ENCODE measurements around the gene ATF3. TPM values are rescaled to one million over a fixed set of nuclear protein-coding genes. Genes with fewer than 3 reads are reported as not detected.

Gene ATF3
- total and polyA plus RNA-seq, 3 experiments from 2014 or later: 58.8 to 59.0 TPM; not detected in 1

DNA sequence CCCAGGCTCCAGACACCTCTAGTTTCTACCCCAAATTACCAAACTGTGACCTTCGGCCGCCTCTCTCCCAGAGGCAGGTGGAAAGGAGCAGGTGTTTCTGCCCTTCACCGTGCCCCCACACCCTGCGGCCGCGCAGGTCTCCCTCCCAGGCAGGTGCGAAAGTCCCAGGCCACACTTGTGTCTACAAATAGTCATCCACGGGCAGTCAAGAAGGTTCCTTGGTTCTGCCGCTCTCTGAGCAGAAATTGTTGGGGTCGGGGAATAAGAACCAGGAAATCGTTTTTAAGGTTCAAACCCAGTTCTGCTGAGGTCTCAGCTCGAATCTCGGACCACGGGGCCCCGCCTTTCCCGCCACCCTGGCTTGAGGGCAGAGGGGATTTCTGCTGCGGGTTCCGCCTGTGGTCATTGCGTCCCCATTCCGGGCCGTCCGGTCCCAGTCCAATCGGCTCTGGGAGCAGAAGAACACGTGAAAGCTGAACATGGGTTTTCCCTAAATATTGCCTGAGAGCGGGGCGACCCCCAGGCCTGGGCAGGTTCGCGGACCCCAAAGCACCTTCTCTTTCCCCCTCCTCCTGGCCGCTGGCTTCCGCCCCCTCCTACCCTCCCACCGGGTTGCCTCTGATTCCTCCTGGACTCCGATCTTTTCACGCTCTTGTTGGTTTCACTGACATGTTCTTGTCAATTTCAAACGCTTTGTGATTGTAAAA, 1.2 kb upstream of the ATF3 start:
- Histone ChIP-seq H3K4me3 (ENCODE audit: low read length) (peak overlapping the region; percentile 62), H3K4me1 (ENCODE audit: insufficient read depth, low read length) (peaks cover 26% of the 10 kb centered on the region), H3K27me3 (ENCODE audit: insufficient read depth, low read length, poor library complexity, severe bottlenecking) (peaks cover 40% of the 10 kb centered on the region), H3K36me3 (ENCODE audit: insufficient read depth, low read length) (no peaks in the 10 kb centered on the region), H3K27ac (ENCODE audit: low read depth, low read length) (peak overlapping the region; percentile 71), H3K9me3 (ENCODE audit: low read length) (no peaks in the 10 kb centered on the region)
- H3K36me3 Mint-ChIP-seq: peaks cover 0 to 7% (median 2%) of the 10 kb centered on the region in 3 donors
- CTCF ChIA-PET: interaction anchor here (0.6 to 2.1 kb wide), 5 partner anchors 12 to 40 kb away, joined by 3 to 6 read pairs (median 3); no protein-coding TSS in a partner anchor
- POLR2A ChIA-PET: interaction anchor here (1.2 to 2.2 kb wide), 2 partner anchors 10 to 40 kb away, joined by 4 to 16 read pairs; no protein-coding TSS in a partner anchor
- peaks cover 18 to 32% (median 28%) of the 10 kb centered on the region in 3 donors for H3K4me1 Mint-ChIP-seq
- peaks cover 52 to 73% of the 10 kb centered on the region in 2 donors for H3K27me3 Mint-ChIP-seq
- peak overlapping the region; percentile 39 to 88 (median 65) for H3K27ac Mint-ChIP-seq
- no peaks in the 10 kb centered on the region for H3K9me3 Mint-ChIP-seq
- peak overlapping the region; percentile 91 to 100 (median 96) for H3K4me3 Mint-ChIP-seq
- peak in 4 of 5 donors; percentile 18 to 58 (median 30) for DNase-seq

DNA sequence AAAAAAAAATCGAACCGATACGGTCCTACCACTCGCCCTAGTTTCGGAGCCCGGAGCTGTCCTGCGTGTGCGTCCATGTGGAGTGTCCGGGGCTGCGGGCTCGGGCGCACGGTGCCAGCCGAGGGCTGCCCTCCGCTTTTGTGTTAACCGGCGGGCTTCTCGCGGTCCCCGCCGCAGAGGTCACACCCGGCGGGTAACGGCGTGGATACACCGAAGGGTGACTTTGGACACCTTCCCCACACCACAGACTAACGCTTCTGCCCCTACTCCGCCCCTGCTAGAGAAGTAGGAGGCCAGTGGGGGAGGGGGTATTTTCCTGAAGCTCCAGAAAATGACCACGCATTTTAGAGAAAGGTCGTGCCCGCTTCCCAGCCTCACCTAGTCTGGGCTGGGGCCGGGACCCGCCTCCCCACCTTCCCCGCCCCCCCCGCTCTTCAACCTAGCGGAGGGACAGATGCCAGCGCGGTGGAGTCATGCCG, 609 bp upstream of the ATF3 start:
- peaks cover 40% of the 10 kb centered on the region for H3K27me3 ChIP-seq (ENCODE audit: insufficient read depth, low read length, poor library complexity, severe bottlenecking)
- peak in 2 of 5 donors; percentile 9 to 13 for DNase-seq

DNA sequence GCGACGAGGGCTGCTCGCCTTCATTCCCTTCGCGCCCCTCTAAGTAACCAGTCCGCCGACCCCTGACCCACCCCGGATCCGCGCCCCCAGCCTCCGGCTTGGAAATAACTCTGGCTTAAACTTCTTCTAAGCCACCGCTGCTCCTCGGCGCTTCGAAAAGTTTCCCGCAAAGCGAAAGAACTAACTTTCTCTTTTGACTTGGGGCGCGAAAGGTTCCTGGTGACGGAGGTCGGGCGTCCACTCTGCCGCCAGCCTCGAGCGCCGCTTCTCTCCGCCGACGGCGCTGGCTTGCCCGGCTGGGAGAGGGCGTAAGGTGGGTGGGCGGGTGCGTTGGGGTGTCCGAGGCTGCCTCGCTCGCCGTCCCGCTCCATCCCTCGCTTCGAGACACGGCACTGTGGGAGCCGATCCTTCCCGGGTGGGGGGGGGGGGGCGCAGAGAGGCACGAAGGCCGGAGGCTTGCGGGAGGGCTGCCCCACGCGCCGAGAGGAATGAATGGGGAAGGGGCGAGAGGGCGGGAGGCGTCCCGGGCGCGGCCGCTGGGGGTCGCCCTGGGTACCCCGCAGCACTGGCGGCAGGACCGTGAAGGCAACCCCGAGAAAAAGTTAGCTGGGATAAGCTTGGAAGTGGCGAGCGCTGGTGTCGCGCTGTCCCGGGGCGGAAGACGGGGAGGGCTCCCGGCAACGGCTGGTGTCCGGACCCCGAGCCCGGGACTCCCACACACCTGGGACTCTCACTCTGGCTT, 569 bp downstream of the ATF3 start:
- Histone ChIP-seq H3K36me3 (ENCODE audit: insufficient read depth, low read length) (no peaks in the 10 kb centered on the region), H3K27me3 (ENCODE audit: insufficient read depth, low read length, poor library complexity, severe bottlenecking) (peaks cover 40% of the 10 kb centered on the region), H3K4me3 (ENCODE audit: low read length) (peak overlapping the region; percentile 62), H3K4me1 (ENCODE audit: insufficient read depth, low read length) (peaks cover 26% of the 10 kb centered on the region), H3K9me3 (ENCODE audit: low read length) (no peaks in the 10 kb centered on the region), H3K27ac (ENCODE audit: low read depth, low read length) (peak overlapping the region; percentile 71)
- Mint-ChIP-seq H3K36me3 (peaks cover 0 to 7% (median 2%) of the 10 kb centered on the region in 3 donors), H3K4me3 (peak overlapping the region; percentile 91 to 100 (median 96)), H3K27me3 (peaks cover 42 to 57% of the 10 kb centered on the region in 2 donors), H3K9me3 (no peaks in the 10 kb centered on the region), H3K4me1 (peaks cover 18 to 32% (median 28%) of the 10 kb centered on the region in 3 donors), H3K27ac (peak overlapping the region; percentile 70 to 98 (median 92))
- POLR2A ChIA-PET: interaction anchor here (0.6 to 2.2 kb wide), 3 partner anchors 12 to 51 kb away, joined by 5 to 16 read pairs (median 6); no protein-coding TSS in a partner anchor
- CTCF ChIA-PET: interaction anchor here (0.7 to 0.9 kb wide), 2 partner anchors 8 to 27 kb away, joined by 3 read pairs; no protein-coding TSS in a partner anchor
- peak; percentile 17 to 73 (median 46) for DNase-seq

More for the DNA sequence above, 609 bp upstream of the ATF3 start:
- Mint-ChIP-seq H3K4me3 (peak overlapping the region; percentile 91 to 100 (median 96)), H3K27ac (peak overlapping the region in 7 of 8 donors; percentile 41 to 95 (median 80)), H3K4me1 (peaks cover 18 to 32% (median 28%) of the 10 kb centered on the region in 3 donors), H3K9me3 (no peaks in the 10 kb centered on the region), H3K36me3 (peaks cover 0 to 7% (median 2%) of the 10 kb centered on the region in 3 donors), H3K27me3 (peaks cover 46 to 67% of the 10 kb centered on the region in 2 donors)
- peak overlapping the region; percentile 62 for H3K4me3 ChIP-seq (ENCODE audit: low read length)
- ChIA-PET CTCF (interaction anchor here (0.9 to 2.1 kb wide), 5 partner anchors 7 to 41 kb away, joined by 3 to 6 read pairs (median 3); no protein-coding TSS in a partner anchor), POLR2A (interaction anchor here (0.9 to 2.2 kb wide), 3 partner anchors 11 to 50 kb away, joined by 4 to 16 read pairs (median 6); no protein-coding TSS in a partner anchor)
- peak overlapping the region; percentile 71 for H3K27ac ChIP-seq (ENCODE audit: low read depth, low read length)
- peaks cover 26% of the 10 kb centered on the region for H3K4me1 ChIP-seq (ENCODE audit: insufficient read depth, low read length)
- no peaks in the 10 kb centered on the region for H3K36me3 ChIP-seq (ENCODE audit: insufficient read depth, low read length)
- H3K9me3 ChIP-seq (ENCODE audit: low read length): no peaks in the 10 kb centered on the region

DNA sequence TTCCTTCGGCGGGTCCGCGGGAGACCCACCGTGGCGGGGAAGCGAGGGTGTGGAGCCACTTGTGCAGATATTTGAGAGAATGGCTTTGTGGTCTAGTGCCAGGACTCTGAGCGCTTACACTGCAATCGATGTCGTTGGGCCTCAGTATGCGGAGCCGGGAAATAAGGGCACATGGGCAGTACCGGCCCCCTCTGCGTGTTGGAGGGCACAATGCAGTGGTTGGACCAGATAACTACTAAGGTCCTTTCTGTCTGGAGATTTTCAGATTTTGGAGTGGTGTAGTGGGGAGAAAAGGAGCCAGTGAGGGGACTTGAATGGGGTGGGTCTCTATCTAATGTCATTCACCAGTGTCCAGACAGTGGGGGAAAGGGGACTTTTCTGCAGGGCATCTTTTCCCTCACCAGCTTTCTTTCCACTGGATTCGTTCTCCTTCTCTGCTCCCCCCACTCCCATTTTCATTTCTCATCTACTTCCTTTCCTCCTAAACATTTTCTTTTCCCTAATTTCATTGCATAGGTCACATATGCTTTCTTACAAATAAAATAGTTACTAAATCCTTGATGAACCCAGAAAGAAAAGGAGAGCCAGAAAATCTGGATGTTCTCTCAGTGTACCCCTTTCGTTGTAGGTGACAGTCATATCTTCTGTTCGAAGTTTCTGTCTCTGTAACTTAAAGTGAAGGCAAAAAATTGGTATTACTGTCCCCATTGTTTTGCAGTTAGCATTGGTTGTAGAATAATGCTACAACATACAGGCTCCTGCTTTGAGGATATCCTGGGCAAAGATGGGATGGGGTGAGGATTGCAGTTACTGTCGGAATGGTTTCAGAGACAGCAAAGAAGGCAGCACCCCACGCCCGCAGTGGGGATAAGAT, 1.4 kb downstream of the ATF3 start:
- no peaks in the 10 kb centered on the region for H3K9me3 ChIP-seq (ENCODE audit: low read length)
- Mint-ChIP-seq H3K36me3 (peaks cover 0 to 7% (median 2%) of the 10 kb centered on the region in 3 donors), H3K27ac (peak overlapping the region in 7 of 8 donors; percentile 11 to 94 (median 46)), H3K9me3 (no peaks in the 10 kb centered on the region), H3K27me3 (peaks cover 40 to 49% of the 10 kb centered on the region in 2 donors), H3K4me3 (peak overlapping the region; percentile 86 to 96 (median 96)), H3K4me1 (peaks cover 18 to 32% (median 28%) of the 10 kb centered on the region in 3 donors)
- H3K36me3 ChIP-seq (ENCODE audit: insufficient read depth, low read length): no peaks in the 10 kb centered on the region
- POLR2A ChIA-PET: interaction anchor here (0.6 kb wide), 1 partner anchor 42 kb away, joined by 5 read pairs; no protein-coding TSS in a partner anchor
- peak overlapping the region; percentile 52 for H3K4me3 ChIP-seq (ENCODE audit: low read length)
- H3K27ac ChIP-seq (ENCODE audit: low read depth, low read length): no peak overlapping the region
- H3K27me3 ChIP-seq (ENCODE audit: insufficient read depth, low read length, poor library complexity, severe bottlenecking): peaks cover 40% of the 10 kb centered on the region
- peak in 2 of 5 donors; percentile 7 to 17 for DNase-seq
- peaks cover 26% of the 10 kb centered on the region for H3K4me1 ChIP-seq (ENCODE audit: insufficient read depth, low read length)
- CTCF ChIA-PET: interaction anchor here (0.7 kb wide), 1 partner anchor 28 kb away, joined by 3 read pairs; no protein-coding TSS in a partner anchor

DNA sequence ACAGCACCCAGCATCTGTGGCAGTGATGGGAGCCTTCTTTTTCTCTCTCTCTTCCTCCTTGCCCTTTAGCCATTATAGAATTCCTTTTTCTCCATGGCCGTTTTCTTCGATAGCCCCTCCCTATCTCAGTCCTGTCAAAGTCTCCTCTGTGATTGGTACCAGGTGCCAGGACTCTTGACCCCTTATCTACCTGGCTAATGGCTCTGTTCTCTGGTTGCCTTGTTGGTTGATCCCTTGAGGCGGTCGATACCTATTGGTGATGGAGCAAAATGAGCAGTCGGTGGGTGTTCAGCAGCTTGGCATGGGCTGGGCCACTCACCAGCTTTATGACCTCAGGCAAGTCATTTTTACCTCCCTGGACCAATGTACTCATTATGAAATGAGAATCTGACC, 2.0 kb downstream of the ATF3 start:
- Mint-ChIP-seq H3K27me3 (peaks cover 34 to 42% of the 10 kb centered on the region in 2 donors), H3K4me3 (peak overlapping the region in 5 of 7 donors; percentile 17 to 96 (median 96)), H3K4me1 (peaks cover 18 to 32% (median 28%) of the 10 kb centered on the region in 3 donors), H3K9me3 (no peaks in the 10 kb centered on the region), H3K27ac (no peak overlapping the region), H3K36me3 (peaks cover 0 to 7% (median 1%) of the 10 kb centered on the region in 3 donors)
- ChIA-PET CTCF (no interaction called here), POLR2A (no interaction called here)
- no peak for DNase-seq
- no peaks in the 10 kb centered on the region for H3K9me3 ChIP-seq (ENCODE audit: low read length)
- peaks cover 26% of the 10 kb centered on the region for H3K4me1 ChIP-seq (ENCODE audit: insufficient read depth, low read length)
- H3K27ac ChIP-seq (ENCODE audit: low read depth, low read length): no peak overlapping the region
- peaks cover 38% of the 10 kb centered on the region for H3K27me3 ChIP-seq (ENCODE audit: insufficient read depth, low read length, poor library complexity, severe bottlenecking)
- no peak overlapping the region for H3K4me3 ChIP-seq (ENCODE audit: low read length)
- H3K36me3 ChIP-seq (ENCODE audit: insufficient read depth, low read length): no peaks in the 10 kb centered on the region

DNA sequence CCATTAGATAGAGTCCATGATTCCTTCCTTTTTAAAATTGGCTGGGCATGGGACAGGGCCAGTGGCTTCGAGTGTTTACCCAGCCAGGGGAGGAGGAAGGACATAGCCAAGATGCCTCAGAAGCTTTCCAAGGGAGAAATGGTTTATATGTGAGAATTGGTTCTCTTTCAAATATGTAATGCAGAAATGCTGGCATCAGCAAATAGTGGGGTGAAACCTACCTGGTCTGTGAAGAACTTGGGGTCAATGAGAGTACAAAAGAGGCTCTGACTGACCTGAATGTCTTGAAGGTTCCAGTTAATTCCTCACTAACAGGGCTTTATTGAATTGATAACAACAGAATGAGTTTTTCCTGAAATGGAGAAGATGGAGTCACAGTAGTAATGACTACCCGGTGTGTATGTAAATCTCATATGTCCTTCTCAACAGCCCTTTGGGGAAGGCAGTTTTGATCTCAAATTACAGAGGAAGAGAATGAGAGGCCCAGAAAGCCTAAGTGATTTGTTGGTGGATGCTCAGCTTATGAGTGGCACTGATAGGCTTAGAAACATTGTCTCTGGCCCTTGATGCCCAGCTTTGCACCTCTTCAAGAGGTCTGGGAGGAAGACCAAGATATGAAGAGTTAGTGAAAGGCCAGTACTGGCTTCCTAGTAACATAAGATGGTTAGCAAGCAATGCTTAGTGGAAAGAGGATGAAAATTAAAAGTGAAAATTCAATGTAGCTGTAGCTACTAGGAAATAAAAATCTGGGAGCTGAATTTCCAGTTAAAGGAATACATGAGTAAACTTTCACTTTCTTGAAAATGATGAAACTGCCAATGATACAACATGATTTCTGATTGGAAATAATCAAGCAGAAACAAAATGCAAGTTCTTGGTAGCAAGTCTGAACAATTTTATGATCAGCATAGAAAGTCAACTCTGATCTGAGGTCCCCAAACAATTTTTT, 2.7 kb downstream of the ATF3 start:
- ChIA-PET POLR2A (no interaction called here), CTCF (no interaction called here)
- peaks cover 27 to 35% of the 10 kb centered on the region in 2 donors for H3K27me3 Mint-ChIP-seq
- H3K36me3 Mint-ChIP-seq: peaks cover 0 to 7% (median 0%) of the 10 kb centered on the region in 3 donors
- Histone ChIP-seq H3K27me3 (ENCODE audit: insufficient read depth, low read length, poor library complexity, severe bottlenecking) (peaks cover 31% of the 10 kb centered on the region), H3K36me3 (ENCODE audit: insufficient read depth, low read length) (no peaks in the 10 kb centered on the region), H3K4me1 (ENCODE audit: insufficient read depth, low read length) (peaks cover 24% of the 10 kb centered on the region), H3K4me3 (ENCODE audit: low read length) (no peak overlapping the region), H3K9me3 (ENCODE audit: low read length) (no peaks in the 10 kb centered on the region), H3K27ac (ENCODE audit: low read depth, low read length) (no peak overlapping the region)
- peaks cover 18 to 26% (median 21%) of the 10 kb centered on the region in 3 donors for H3K4me1 Mint-ChIP-seq
- no peak for DNase-seq
- peaks cover 0 to 2% (median 0%) of the 10 kb centered on the region in 5 donors for H3K9me3 Mint-ChIP-seq
- peak overlapping the region in 3 of 7 donors; percentile 10 to 96 (median 86) for H3K4me3 Mint-ChIP-seq
- H3K27ac Mint-ChIP-seq: no peak overlapping the region

All from CD8-positive, alpha-beta memory T cell (primary cell).